Non-pigmented ciliary epithelial cell (primary cell): ENCODE data around the gene HUNK.

Experiments used
- DNase-seq: peaks from one replicate; pipeline ENCODE4 v3.0.0-alpha.2; 2010; ENCODE audit warnings: low read depth

Gene HUNK

DNA sequence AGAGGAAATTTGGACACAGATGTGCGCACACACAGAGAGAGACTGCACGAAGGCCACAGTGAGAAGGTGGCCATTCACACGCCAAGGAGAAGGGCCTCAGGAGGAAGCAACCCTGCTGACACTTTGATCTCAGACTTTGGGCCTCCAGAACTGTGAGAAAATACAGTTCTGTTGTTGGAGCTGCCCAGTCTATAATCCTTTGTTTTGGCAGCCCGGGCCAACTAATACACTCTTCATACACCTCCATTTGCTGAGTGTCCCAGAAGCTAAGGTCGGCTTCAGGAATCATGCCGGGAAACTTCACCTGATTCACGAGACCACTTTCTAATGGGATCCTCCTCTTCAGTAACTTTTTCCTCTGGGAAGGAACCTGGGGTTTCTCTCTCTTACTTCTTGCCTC lies 23.2 kb downstream of the HUNK start:
- no peak for DNase-seq

DNA sequence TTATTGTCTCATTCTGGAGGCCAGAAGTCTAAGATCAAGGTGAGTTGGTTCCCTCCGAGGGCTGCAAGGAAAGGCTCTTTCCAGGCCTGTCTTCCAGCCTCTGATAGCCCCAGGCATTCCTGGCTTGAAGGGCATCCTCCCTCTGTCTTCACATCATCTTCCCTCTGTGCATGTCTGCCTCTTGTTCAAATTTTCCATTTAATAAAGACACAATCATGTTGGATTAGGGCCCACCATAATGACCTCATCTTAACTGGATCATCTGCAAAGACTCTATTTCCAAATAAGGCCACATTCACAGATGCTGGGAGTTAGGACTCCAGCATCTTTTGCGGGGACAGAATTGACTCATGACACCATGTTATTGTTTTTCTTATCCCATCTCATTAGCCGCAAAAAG lies 24.5 kb downstream of the HUNK start:
- no peak for DNase-seq

GRCh38 chr21:31898933-31899630 lies 26.3 kb downstream of the HUNK start:
- no peak for DNase-seq

- DNase-seq, result no peak
Measured at GRCh38 chr21:31900121-31900895, 27.5 kb downstream of the HUNK start.

DNA sequence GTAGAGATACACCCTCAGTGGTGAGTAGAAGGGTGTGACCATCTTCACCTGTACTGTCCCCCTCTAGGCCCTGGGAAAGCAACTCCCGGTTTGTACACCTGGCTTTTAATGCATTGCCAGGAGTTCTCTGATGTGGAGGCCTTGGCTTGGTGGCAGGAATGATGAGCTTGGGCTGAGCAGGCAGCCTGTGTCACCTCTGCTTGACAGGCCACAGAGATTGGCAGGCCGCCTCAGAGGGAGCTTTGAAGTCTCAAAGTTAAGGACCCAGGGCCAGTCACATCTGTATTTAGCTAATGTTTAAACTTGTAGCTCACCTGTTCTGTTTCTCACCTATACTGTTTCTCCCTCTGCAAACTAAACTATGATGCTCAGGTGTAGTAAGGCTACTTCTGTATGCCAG lies 28.5 kb downstream of the HUNK start:
- no peak for DNase-seq

GRCh38 chr21:31902438-31902837 lies 29.6 kb downstream of the HUNK start:
- DNase-seq, result no peak

- DNase-seq, result no peak
Measured at GRCh38 chr21:31903896-31904295, 31.1 kb downstream of the HUNK start.

- DNase-seq, result no peak
Measured at GRCh38 chr21:31905503-31906451, 33.0 kb downstream of the HUNK start.

- peak; percentile 2 for DNase-seq
Measured at GRCh38 chr21:31908106-31909031, 35.5 kb downstream of the HUNK start.

DNA sequence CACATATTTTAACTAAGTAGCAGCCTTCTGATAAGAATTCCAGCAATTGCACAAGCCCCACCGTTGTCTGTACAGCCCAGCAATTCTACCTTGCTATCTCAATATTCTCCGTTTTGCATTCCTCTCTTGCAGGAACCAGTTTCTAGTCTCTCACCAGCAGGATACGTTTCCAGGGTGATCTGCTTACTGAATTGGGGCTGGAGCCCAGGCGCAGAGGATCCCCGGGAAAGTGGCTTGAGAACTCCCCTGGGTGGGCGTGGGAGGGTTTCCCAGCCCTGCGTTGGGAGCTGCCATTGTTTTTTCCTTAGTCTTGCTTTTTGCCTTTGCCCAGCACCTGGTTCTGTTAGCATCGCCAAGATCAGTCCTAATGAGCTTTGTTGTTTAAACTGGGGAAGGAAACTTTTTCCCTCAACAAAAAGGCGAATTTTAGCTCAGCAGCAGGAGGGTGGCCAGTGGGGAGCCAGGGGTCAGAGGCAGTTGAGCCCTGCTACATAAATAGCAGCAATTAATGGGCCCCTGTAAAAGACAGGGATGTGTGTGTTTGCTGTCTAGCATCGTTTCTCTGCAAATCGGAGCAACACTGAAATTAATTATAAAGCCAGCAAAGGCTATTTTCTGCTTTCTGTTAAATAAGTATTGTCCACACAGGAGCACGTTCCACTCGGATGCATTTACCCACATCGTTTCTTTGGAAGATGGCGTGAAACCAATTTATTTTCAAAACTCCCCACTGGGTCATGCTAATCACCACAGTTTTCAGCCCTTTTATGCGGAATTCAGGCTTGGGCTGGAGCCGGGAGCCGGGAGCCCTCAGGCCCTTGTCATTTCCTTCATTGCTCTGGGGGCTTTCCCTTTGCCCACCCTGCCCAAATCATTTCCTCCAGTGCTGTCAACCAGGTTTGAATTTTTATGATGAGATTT lies 36.6 kb downstream of the HUNK start:
- DNase-seq, result no peak

- DNase-seq, result no peak
Measured at GRCh38 chr21:31910074-31910470, 37.3 kb downstream of the HUNK start.

GRCh38 chr21:31911138-31911907 lies 38.5 kb downstream of the HUNK start:
- DNase-seq, result peak; percentile 3

GRCh38 chr21:31912501-31912900 lies 39.7 kb downstream of the HUNK start:
- no peak for DNase-seq

DNA sequence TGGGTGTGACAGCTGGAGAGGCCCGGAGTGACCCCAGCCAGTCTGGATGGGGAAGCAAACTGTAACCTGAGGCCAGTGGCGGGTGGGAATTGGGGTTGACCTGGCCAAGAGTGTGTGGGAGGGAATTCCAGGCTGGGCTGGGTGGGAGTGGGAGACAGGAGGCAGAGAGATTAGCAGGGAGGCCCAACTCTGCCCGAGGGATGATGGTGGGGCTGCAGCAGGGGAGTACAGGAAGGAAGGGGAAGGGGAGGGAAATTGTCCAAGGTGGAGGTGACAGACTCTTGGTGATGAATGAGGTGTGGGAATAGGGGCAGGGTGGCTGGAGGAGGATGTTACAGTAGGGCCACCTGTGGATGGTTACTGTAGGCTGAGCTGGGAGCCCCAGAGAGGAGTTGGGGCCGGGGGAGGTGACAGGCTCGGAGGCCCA lies 40.4 kb downstream of the HUNK start:
- DNase-seq, result no peak

DNA sequence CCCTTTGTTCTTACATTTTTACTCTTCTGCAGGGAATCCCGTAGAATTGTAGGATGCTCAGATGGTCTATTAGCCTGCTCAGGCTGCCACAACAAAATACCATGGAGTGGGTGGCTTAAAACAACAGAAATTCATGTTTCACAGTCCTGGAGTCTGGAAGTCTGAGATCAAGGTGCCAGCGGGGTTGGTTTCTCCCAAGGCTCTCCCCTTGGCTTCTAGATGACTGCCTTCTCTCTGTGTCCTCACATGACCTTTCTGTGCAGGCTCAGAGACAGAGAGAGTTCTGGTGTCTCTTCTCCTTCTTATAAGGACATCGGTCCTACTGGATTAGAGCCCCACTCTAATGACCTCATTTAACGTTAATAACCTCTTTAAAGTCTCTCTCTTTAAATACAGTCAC lies 41.7 kb downstream of the HUNK start:
- no peak for DNase-seq

- no peak for DNase-seq
Measured at GRCh38 chr21:31915566-31915965, 42.7 kb downstream of the HUNK start.

GRCh38 chr21:31917108-31917507 lies 44.3 kb downstream of the HUNK start:
- DNase-seq, result no peak

- DNase-seq, result no peak
Measured at GRCh38 chr21:31918250-31918775, 45.5 kb downstream of the HUNK start.

DNA sequence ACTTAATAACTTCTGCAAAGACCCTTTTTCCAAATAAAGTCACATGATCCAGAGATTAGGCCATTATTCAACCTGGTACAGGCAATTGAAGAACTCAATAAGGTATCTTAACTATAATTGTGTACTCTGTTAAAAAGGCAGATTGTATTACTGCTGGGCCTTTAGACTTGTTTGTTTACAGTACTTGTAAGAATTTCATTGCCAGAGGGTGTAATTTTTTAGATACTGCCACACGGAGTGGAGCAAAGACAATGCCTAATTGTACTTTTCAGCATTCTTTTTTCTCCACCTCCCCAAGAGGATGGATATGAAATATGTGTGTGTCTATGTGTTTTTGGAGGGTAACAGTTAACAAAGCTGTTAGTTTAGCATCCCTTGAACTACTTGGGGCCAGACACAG lies 47.5 kb downstream of the HUNK start:
- DNase-seq, result no peak
